CD4-positive, alpha-beta T cell (primary cell): Measurements from ENCODE around the gene CNTFR. TPM values are rescaled to one million over a fixed set of nuclear protein-coding genes. Genes with fewer than 3 reads are reported as not detected.

Source experiments
- ATAC-seq: fragments of 200-7000 bp; cut with Tn5 transposase; one replicate; pipeline ENCODE4 v1.10.0; 2022; ENCODE audit warnings: mild to moderate bottlenecking; ENCODE audit not compliant: poor library complexity
- CTCF ChIA-PET: fragments of 350-600 bp; sonication (Branson Sonifier 250); formaldehyde crosslinking; loops from one replicate; lab custom pipeline; 2021; ENCODE audit warnings: antibody characterized with exemption, inconsistent platforms; lab: Charles Lee
- POLR2A ChIA-PET: fragments of 350-600 bp; sonication (Branson Sonifier 250); formaldehyde crosslinking; loops from one replicate; lab custom pipeline; 2021; ENCODE audit warnings: antibody characterized with exemption, inconsistent platforms; lab: Charles Lee
- DNase-seq, 14 experiments: peaks; one replicate each; pipeline ENCODE4 v3.0.0-alpha.2; 2013 to 2020; ENCODE audit warnings: mixed read lengths in 2 of 14
- H3K27ac ChIP-seq, 2 donors: one replicate each; pipeline versions ENCODE4 v1.5.1 to v1.7.0; 2013; ENCODE audit warnings: low read length in 2 of 2, low read depth in 1 of 2, mild to moderate bottlenecking in 1 of 2
- H3K27me3 ChIP-seq, 2 experiments: 1 replicate in 1 of 2; 2 replicates in 1 of 2; pipeline versions ENCODE4 v1.6.1 to v1.7.0; 2013; ENCODE audit warnings: low read length in 2 of 2, control low read depth in 1 of 2, mild to moderate bottlenecking in 1 of 2, moderate library complexity in 1 of 2; ENCODE audit not compliant: insufficient read depth in 2 of 2, control insufficient read depth in 1 of 2
- H3K36me3 ChIP-seq: one replicate; pipeline ENCODE4 v1.6.1; 2013; ENCODE audit warnings: low read length, control low read depth; ENCODE audit not compliant: insufficient read depth
- H3K4me1 ChIP-seq: one replicate; pipeline ENCODE4 v1.6.1; 2013; ENCODE audit warnings: low read length, control low read depth; ENCODE audit not compliant: insufficient read depth
- H3K4me3 ChIP-seq: one replicate; pipeline ENCODE4 v1.5.1; 2013; ENCODE audit warnings: mild to moderate bottlenecking, low read length, moderate library complexity
- H3K9me3 ChIP-seq, 2 experiments: 1 replicate in 1 of 2; 2 replicates in 1 of 2; pipeline versions ENCODE4 v1.6.1 to v1.7.0; 2013; ENCODE audit warnings: low read length in 2 of 2, mild to moderate bottlenecking in 2 of 2, control low read depth in 1 of 2, moderate library complexity in 1 of 2; ENCODE audit not compliant: control insufficient read depth in 1 of 2, insufficient read depth in 1 of 2
- H3K27ac Mint-ChIP-seq: one replicate; pipeline ENCODE4 v1.8.0; 2020; ENCODE audit warnings: mixed read lengths
- H3K27me3 Mint-ChIP-seq: one replicate; pipeline ENCODE4 v1.8.0; 2021; ENCODE audit warnings: mixed read lengths
- H3K36me3 Mint-ChIP-seq: one replicate; pipeline ENCODE4 v1.8.0; 2021; ENCODE audit warnings: low read depth, mixed read lengths
- H3K4me1 Mint-ChIP-seq: one replicate; pipeline ENCODE4 v1.8.0; 2021; ENCODE audit warnings: low read depth, mixed read lengths
- H3K4me3 Mint-ChIP-seq: one replicate; pipeline ENCODE4 v1.8.0; 2020; ENCODE audit warnings: mild to moderate bottlenecking, mixed read lengths
- H3K9me3 Mint-ChIP-seq: one replicate; pipeline ENCODE4 v1.8.0; 2020; ENCODE audit warnings: mixed read lengths
- intact Hi-C, 2 experiments: fragments of 100-400 bp; cut with DNase I in 1 of 2; cut with micrococcal nuclease in 1 of 2; formaldehyde crosslinking; loops; one replicate each; pipeline versions ENCODE4 v1.15.1 to v1.9.0; 2023 to 2025; cut with DNase I, micrococcal nuclease
- total RNA-seq, 174 experiments: library from RNA in 2 of 174; stranded (reverse) in 2 of 174; gene quantifications; one replicate each; pipeline ENCODE4 v1.2.3 and lab custom pipeline; 2021 to 2026
- TF ChIP-seq, protein P1 (sequence below): fragments of 200-600 bp; IDR thresholded peaks from one replicate; pipeline ENCODE4 v1.8.0; 2022; ENCODE audit warnings: antibody characterized with exemption, mild to moderate bottlenecking

Gene CNTFR
- total RNA-seq, 2 experiments from 2014 or later, result not detected

DNA sequence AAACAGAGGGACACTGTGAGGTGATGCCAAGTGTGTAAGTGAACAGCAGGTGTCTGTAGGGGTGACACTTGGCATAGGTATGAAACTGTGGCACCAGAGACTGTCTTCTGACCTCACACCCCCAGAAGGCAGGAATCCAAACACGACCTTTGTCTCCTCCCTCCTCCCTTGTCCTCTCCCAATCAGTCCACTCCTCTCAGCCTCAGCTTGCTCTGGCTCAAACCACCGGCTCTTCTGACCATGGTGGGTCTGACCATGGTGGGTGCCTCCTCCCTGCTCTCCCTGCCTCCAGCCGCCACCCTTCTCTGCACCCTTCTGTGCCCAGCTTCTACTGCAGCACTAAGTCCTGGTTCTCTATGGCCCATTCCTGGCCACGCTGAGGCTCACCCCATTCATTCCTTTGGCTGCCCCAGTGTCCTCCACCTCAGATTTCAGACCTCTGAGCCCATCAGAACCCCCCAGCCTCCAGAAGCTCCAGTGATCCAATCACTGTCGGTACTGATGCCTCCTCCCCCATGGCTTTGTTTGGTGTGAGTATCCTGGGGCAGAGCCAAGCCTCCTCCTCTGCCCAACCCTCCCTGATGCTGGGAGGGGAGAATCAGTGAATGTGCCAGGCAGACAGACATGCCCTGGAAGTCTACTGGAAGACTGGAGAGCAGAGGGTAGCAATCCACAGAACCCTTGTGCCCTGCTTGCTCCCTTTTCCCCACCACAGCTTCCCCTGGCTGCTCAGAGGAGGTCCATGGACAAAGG is 41.1 kb upstream of the CNTFR start:
- Mint-ChIP-seq H3K9me3 (no peaks in the 10 kb centered on the region), H3K4me3 (peak overlapping the region; percentile 49), H3K27me3 (peaks cover 48% of the 10 kb centered on the region), H3K4me1 (peaks cover 38% of the 10 kb centered on the region), H3K27ac (no peak overlapping the region), H3K36me3 (peaks cover 9% of the 10 kb centered on the region)
- DNase-seq (no peak), ATAC-seq (no peak)
- Histone ChIP-seq H3K4me3 (no peak overlapping the region), H3K27ac (no peak overlapping the region), H3K9me3 (peaks cover 0 to 7% of the 10 kb centered on the region in 2 experiments), H3K36me3 (peaks cover 8% of the 10 kb centered on the region), H3K27me3 (peaks cover 36 to 38% of the 10 kb centered on the region in 2 experiments), H3K4me1 (peaks cover 28% of the 10 kb centered on the region)
- ChIA-PET POLR2A (no interaction called here), CTCF (interaction anchor here (2.0 to 2.6 kb wide), 2 partner anchors 16 to 27 kb away, joined by 5 to 6 read pairs; partner anchors contain the start of gene GALT)
- intact Hi-C loops, result loop anchor here in 1 of 2 experiments (5.0 to 10.0 kb wide), 3 partner anchors 72 to 576 kb away; partner anchors contain the start of genes FANCG and VCP
- TF ChIP-seq, protein P1, sequence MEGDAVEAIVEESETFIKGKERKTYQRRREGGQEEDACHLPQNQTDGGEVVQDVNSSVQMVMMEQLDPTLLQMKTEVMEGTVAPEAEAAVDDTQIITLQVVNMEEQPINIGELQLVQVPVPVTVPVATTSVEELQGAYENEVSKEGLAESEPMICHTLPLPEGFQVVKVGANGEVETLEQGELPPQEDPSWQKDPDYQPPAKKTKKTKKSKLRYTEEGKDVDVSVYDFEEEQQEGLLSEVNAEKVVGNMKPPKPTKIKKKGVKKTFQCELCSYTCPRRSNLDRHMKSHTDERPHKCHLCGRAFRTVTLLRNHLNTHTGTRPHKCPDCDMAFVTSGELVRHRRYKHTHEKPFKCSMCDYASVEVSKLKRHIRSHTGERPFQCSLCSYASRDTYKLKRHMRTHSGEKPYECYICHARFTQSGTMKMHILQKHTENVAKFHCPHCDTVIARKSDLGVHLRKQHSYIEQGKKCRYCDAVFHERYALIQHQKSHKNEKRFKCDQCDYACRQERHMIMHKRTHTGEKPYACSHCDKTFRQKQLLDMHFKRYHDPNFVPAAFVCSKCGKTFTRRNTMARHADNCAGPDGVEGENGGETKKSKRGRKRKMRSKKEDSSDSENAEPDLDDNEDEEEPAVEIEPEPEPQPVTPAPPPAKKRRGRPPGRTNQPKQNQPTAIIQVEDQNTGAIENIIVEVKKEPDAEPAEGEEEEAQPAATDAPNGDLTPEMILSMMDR, result no peak

DNA sequence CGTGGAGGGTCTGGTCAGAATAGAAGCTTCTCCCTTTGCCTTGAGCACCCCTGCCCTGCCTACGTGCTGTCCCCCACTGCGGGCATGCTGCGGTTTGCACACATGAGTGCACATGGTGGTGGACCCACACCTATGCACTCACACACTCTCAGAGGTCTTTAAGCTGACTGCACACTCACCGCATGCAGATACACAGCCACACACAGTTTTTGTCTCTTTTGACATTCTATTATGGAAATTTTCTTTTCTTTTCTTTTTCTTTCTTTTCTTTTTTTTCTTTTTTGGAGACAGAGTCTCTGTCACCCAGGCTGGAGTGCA is 39.9 kb upstream of the CNTFR start:
- peaks cover 58% of the 10 kb centered on the region for H3K27me3 Mint-ChIP-seq
- H3K27ac Mint-ChIP-seq, result no peak overlapping the region
- no peaks in the 10 kb centered on the region for H3K36me3 ChIP-seq
- peaks cover 28% of the 10 kb centered on the region for H3K4me1 Mint-ChIP-seq
- H3K9me3 ChIP-seq, result peaks cover 0 to 13% of the 10 kb centered on the region in 2 experiments
- no peaks in the 10 kb centered on the region for H3K36me3 Mint-ChIP-seq
- H3K9me3 Mint-ChIP-seq, result no peaks in the 10 kb centered on the region
- DNase-seq (no peak), ATAC-seq (no peak)
- H3K27me3 ChIP-seq, result peaks cover 47 to 49% of the 10 kb centered on the region in 2 experiments
- peaks cover 27% of the 10 kb centered on the region for H3K4me1 ChIP-seq
- H3K4me3 Mint-ChIP-seq, result peak overlapping the region; percentile 81
- ChIA-PET CTCF (interaction anchor here (0.8 to 2.6 kb wide), 3 partner anchors 17 to 26 kb away, joined by 3 to 6 read pairs (median 5); partner anchors contain the start of gene GALT), POLR2A (interaction anchor here (1.2 to 2.3 kb wide), 4 partner anchors 8 to 18 kb away, joined by 3 to 11 read pairs (median 4); partner anchors contain the start of genes GALT, RPP25L and SIGMAR1)
- no peak overlapping the region for H3K27ac ChIP-seq
- TF ChIP-seq, protein P1, result no peak
- intact Hi-C loops, result no loop called here
- peak overlapping the region; percentile 35 for H3K4me3 ChIP-seq

DNA sequence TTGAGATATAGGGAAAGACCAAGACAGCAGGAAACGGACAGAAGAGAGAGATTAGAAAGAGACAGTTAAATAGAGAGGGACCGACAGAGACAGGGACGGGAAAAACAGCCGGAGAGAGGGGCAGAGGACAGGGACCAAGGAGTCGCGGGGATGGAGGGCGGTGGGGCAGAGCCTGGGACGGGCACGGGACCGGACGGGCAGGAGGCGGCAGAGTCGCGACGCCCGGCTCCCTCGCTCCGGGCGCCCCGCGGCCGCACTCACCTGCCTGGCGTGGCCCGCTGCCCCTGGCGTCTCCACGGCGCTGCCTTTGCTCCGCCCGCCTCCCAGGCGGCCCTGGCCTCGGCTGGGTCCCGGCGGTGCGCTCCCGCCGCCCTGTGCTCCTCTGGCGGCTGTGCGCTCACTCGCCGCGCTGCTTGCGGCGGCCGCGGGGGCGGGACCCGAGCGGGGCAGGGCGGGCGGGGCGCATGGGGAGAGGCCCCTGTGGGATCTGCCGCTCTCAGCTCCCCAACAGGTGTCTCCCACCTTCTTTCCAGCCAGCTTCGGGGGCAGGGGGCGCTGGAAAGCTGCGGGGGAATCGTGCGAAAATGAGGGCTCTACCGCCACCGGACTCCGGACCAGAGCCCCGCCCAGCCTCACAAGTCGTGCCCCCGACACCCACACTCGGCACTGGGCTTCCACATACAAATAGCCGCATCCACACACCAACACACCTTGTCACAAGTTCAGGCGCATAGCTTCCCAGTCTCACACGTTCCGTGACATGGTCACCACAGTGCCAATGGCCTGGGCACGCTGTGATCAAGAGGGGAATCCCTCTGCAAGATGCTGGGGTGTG is 39.3 kb upstream of the CNTFR start, which contains the start of gene ARID3C:
TSS of gene ARID3C (minus strand) at position 411 of the 835 bp plus-strand sequence. CDS start 1,052 bp downstream, outside the sequence.
- POLR2A ChIA-PET, result interaction anchor here (1.2 to 2.3 kb wide), 4 partner anchors 9 to 18 kb away, joined by 3 to 11 read pairs (median 4); partner anchors contain the start of genes GALT, RPP25L and SIGMAR1
- no peaks in the 10 kb centered on the region for H3K36me3 Mint-ChIP-seq
- H3K27ac Mint-ChIP-seq, result no peak within 1 kb of the TSS
- Histone ChIP-seq H3K4me1 (peaks cover 29% of the 10 kb centered on the region), H3K9me3 (peaks cover 0 to 16% of the 10 kb centered on the region in 2 experiments), H3K27me3 (peaks cover 53 to 55% of the 10 kb centered on the region in 2 experiments), H3K4me3 (peak within 1 kb of the TSS; percentile 35), H3K36me3 (no peaks in the 10 kb centered on the region), H3K27ac (no peak within 1 kb of the TSS)
- H3K4me1 Mint-ChIP-seq, result peaks cover 27% of the 10 kb centered on the region
- CTCF ChIA-PET, result interaction anchor here (0.8 to 2.6 kb wide), 3 partner anchors 18 to 25 kb away, joined by 3 to 6 read pairs (median 5); partner anchors contain the start of gene GALT
- H3K27me3 Mint-ChIP-seq, result peaks cover 64% of the 10 kb centered on the region
- H3K9me3 Mint-ChIP-seq, result no peaks in the 10 kb centered on the region
- DNase-seq, result peak in 10 of 14 experiments; percentile 19 to 77 (median 40)
- ATAC-seq, result peak; percentile 93
- H3K4me3 Mint-ChIP-seq, result peak within 1 kb of the TSS; percentile 81
- TF ChIP-seq, protein P1, result no peak
- intact Hi-C loops, result no loop called here
